Astrocyte (in vitro differentiated cells and primary cell): ENCODE results near the gene LIMA1. TPM values are rescaled to one million over a fixed set of nuclear protein-coding genes. Genes with fewer than 3 reads are reported as not detected.
"Not testable (repeated sequence)": the region's sequence is repeated elsewhere in the genome, so short reads cannot be mapped to it uniquely, and the experiment has no call there.

Source experiments
- DNase-seq: peaks from one replicate; pipeline ENCODE4 v3.0.0-alpha.2; 2010; ENCODE audit warnings: low read depth
- FAIRE-seq: peaks from 2 replicates; lab custom pipeline; 2011; peaks lifted over from hg19 to GRCh38; lab: Jason Lieb, UNC
- H2AFZ ChIP-seq: 2 replicates; pipeline ENCODE4 v1.6.0; 2012; ENCODE audit warnings: low read depth, low read length, inconsistent platforms
- H3K27ac ChIP-seq: 2 replicates; pipeline ENCODE4 v1.5.1; 2011; ENCODE audit warnings: low read depth, low read length, inconsistent platforms
- H3K27me3 ChIP-seq: 2 replicates; pipeline ENCODE4 v1.6.0; 2011; ENCODE audit warnings: low read length, inconsistent platforms; ENCODE audit not compliant: insufficient read depth
- H3K36me3 ChIP-seq: 2 replicates; pipeline ENCODE4 v1.5.1; 2011; ENCODE audit warnings: low read length, inconsistent platforms; ENCODE audit not compliant: insufficient read depth
- H3K4me1 ChIP-seq: 2 replicates; pipeline ENCODE4 v1.5.1; 2011; ENCODE audit warnings: low read length, inconsistent platforms; ENCODE audit not compliant: insufficient read depth
- H3K4me2 ChIP-seq: 2 replicates; pipeline ENCODE4 v1.6.0; 2012; ENCODE audit warnings: low read length, inconsistent platforms
- H3K4me3 ChIP-seq: 2 replicates; pipeline ENCODE4 v1.5.1; 2011; ENCODE audit warnings: low read depth, mild to moderate bottlenecking, low read length, inconsistent platforms; ENCODE audit not compliant: insufficient read depth
- H3K79me2 ChIP-seq: 2 replicates; pipeline ENCODE4 v1.6.0; 2012; ENCODE audit warnings: mild to moderate bottlenecking, low read length, inconsistent platforms; ENCODE audit not compliant: insufficient read depth
- H3K9ac ChIP-seq: 2 replicates; pipeline ENCODE4 v1.6.0; 2012; ENCODE audit warnings: mild to moderate bottlenecking, low read length, inconsistent platforms
- H3K9me3 ChIP-seq: 2 replicates; pipeline ENCODE4 v1.5.1; 2012; ENCODE audit warnings: low read depth, mild to moderate bottlenecking, low read length, inconsistent platforms; ENCODE audit not compliant: insufficient read depth
- H4K20me1 ChIP-seq: 2 replicates; pipeline ENCODE4 v1.6.0; 2012; ENCODE audit warnings: low read length, inconsistent platforms; ENCODE audit not compliant: insufficient read depth
- H3K27ac Mint-ChIP-seq: one replicate; pipeline ENCODE4 v1.8.0; 2021; ENCODE audit warnings: mild to moderate bottlenecking, mixed read lengths; ENCODE audit not compliant: unreplicated experiment
- H3K27me3 Mint-ChIP-seq: one replicate; pipeline ENCODE4 v1.8.0; 2021; ENCODE audit warnings: low read depth, mixed read lengths; ENCODE audit not compliant: unreplicated experiment
- H3K36me3 Mint-ChIP-seq: one replicate; pipeline ENCODE4 v1.8.0; 2021; ENCODE audit warnings: low read depth, mixed read lengths; ENCODE audit not compliant: unreplicated experiment
- H3K4me1 Mint-ChIP-seq: one replicate; pipeline ENCODE4 v1.8.0; 2021; ENCODE audit warnings: low read depth, mixed read lengths; ENCODE audit not compliant: unreplicated experiment
- H3K4me3 Mint-ChIP-seq: one replicate; pipeline ENCODE4 v1.8.0; 2021; ENCODE audit warnings: mild to moderate bottlenecking, moderate library complexity, mixed read lengths; ENCODE audit not compliant: unreplicated experiment
- H3K9me3 Mint-ChIP-seq: one replicate; pipeline ENCODE4 v1.8.0; 2021; ENCODE audit warnings: mild to moderate bottlenecking, mixed read lengths; ENCODE audit not compliant: unreplicated experiment
- CTCF ChIP-seq: IDR thresholded peaks from 2 replicates; pipeline ENCODE4 v1.5.1; 2011; ENCODE audit warnings: low read depth, mild to moderate bottlenecking, inconsistent platforms, low read length, moderate library complexity; ENCODE audit not compliant: insufficient read depth
- EZH2 ChIP-seq: IDR thresholded peaks from 2 replicates; pipeline ENCODE4 v1.6.1; 2012; ENCODE audit warnings: mild to moderate bottlenecking, low read length, inconsistent platforms; ENCODE audit not compliant: insufficient read depth
- total RNA-seq: library from RNA; stranded (reverse); gene quantifications from 2 replicates; pipeline ENCODE4 v1.2.1, GENCODE V29; 2021

LIMA1 gene
- total RNA-seq, 1 donor from 2014 or later, result 173 TPM

- Histone ChIP-seq H3K4me1 (no peaks in the 10 kb centered on the region), H3K9ac (no peak overlapping the region), H3K4me3 (no peak overlapping the region), H3K27me3 (no peaks in the 10 kb centered on the region), H2AFZ (no peak overlapping the region), H4K20me1 (no peaks in the 10 kb centered on the region), H3K79me2 (no peaks in the 10 kb centered on the region), H3K36me3 (no peaks in the 10 kb centered on the region), H3K27ac (no peak overlapping the region), H3K4me2 (no peak overlapping the region), H3K9me3 (no peaks in the 10 kb centered on the region)
- no peaks in the 10 kb centered on the region for H3K27me3 Mint-ChIP-seq
- no peak overlapping the region for H3K4me3 Mint-ChIP-seq
- H3K36me3 Mint-ChIP-seq, result peaks cover 6% of the 10 kb centered on the region
- no peak for FAIRE-seq
- TF ChIP-seq EZH2 (no peak), CTCF (peak; percentile 83)
- peak; percentile 30 for DNase-seq
- peak overlapping the region; percentile 77 for H3K27ac Mint-ChIP-seq
- no peaks in the 10 kb centered on the region for H3K4me1 Mint-ChIP-seq
- peaks cover 1% of the 10 kb centered on the region for H3K9me3 Mint-ChIP-seq
Measured at GRCh38 chr12:50314636-50315312, 31.5 kb upstream of the LIMA1 start.

GRCh38 chr12:50313971-50314370 lies 30.7 kb upstream of the LIMA1 start:
- DNase-seq, H3K4me3 Mint-ChIP-seq, H3K27ac ChIP-seq, H3K27me3 ChIP-seq, H3K9ac ChIP-seq, H3K4me2 ChIP-seq, H3K9me3 Mint-ChIP-seq, H3K9me3 ChIP-seq, H3K27me3 Mint-ChIP-seq, H3K79me2 ChIP-seq, H3K4me1 Mint-ChIP-seq, H3K36me3 ChIP-seq, H4K20me1 ChIP-seq, H3K36me3 Mint-ChIP-seq, H3K27ac Mint-ChIP-seq, H2AFZ ChIP-seq, H3K4me3 ChIP-seq, H3K4me1 ChIP-seq, FAIRE-seq: not testable (repeated sequence)

- no peak for DNase-seq
- no peak overlapping the region for H3K9ac ChIP-seq
- H3K4me3 ChIP-seq, result no peak overlapping the region
- H3K4me2 ChIP-seq, result no peak overlapping the region
- no peaks in the 10 kb centered on the region for H3K4me1 ChIP-seq
- H3K36me3 Mint-ChIP-seq, result peaks cover 6% of the 10 kb centered on the region
- H3K27ac Mint-ChIP-seq, result no peak overlapping the region
- no peak overlapping the region for H2AFZ ChIP-seq
- H3K9me3 Mint-ChIP-seq, result no peaks in the 10 kb centered on the region
- TF ChIP-seq CTCF, result no peak
- no peak for TF ChIP-seq EZH2
- no peaks in the 10 kb centered on the region for H4K20me1 ChIP-seq
- H3K79me2 ChIP-seq, result no peaks in the 10 kb centered on the region
- H3K9me3 ChIP-seq, result no peaks in the 10 kb centered on the region
- no peaks in the 10 kb centered on the region for H3K4me1 Mint-ChIP-seq
- H3K27me3 Mint-ChIP-seq, result no peaks in the 10 kb centered on the region
- H3K4me3 Mint-ChIP-seq, result no peak overlapping the region
- no peaks in the 10 kb centered on the region for H3K27me3 ChIP-seq
- no peaks in the 10 kb centered on the region for H3K36me3 ChIP-seq
- FAIRE-seq, result no peak
- no peak overlapping the region for H3K27ac ChIP-seq
Measured at GRCh38 chr12:50313256-50313931, 30.1 kb upstream of the LIMA1 start.

- not testable (repeated sequence) for H3K36me3 ChIP-seq, H2AFZ ChIP-seq, H3K4me3 ChIP-seq, H3K9me3 Mint-ChIP-seq, H3K27me3 ChIP-seq, H3K9ac ChIP-seq, H3K27ac Mint-ChIP-seq, H4K20me1 ChIP-seq, H3K27me3 Mint-ChIP-seq, H3K4me2 ChIP-seq, H3K9me3 ChIP-seq, H3K4me1 ChIP-seq, H3K4me1 Mint-ChIP-seq, H3K79me2 ChIP-seq, FAIRE-seq, H3K4me3 Mint-ChIP-seq, H3K36me3 Mint-ChIP-seq, H3K27ac ChIP-seq
- DNase-seq, result peak; percentile 47
Measured at GRCh38 chr12:50311858-50312609, 28.7 kb upstream of the LIMA1 start.
